GM21390 (cell line): Measurements from ENCODE around the gene OOSP4B.
"Not testable (repeated sequence)": the region's sequence is repeated elsewhere in the genome, so short reads cannot be mapped to it uniquely, and the experiment has no call there.

ENCODE experiments used
- ATAC-seq: cut with Tn5 transposase; IDR thresholded peaks from one replicate; pipeline ENCODE4 v1.9.1; 2021; ENCODE audit not compliant: unreplicated experiment

The OOSP4B gene

DNA sequence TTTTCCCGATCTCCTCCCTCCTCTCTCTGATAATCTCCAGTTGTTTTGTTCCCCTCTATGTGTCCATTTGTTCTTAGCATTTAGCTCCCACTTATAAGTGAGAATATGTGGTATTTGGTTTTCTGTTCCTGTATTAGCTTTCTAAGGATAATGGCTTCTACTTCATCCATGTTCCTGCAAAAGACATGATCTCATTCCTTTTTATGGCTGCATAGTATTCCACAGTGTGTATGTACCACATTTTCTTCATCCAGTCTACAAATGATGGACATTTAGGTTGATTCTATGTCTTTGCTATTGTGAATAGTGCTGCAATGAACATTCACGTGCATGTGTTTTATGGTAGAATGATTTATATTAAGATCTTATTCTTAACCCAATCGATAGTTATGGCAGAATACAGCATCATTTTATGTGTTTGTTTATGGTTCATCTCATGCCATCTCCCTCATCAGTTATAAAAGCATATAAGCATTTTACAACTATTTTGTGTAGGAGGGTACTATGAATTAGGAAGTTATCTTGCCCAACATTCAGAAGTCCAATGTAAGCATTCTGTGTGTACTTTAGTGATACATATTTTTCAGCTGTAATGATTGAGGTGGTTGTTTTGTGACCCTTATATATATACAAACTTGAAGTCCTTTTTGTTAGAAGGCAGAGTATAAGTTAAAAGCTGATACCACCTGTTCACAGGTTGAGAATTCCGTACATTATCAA lies 42.7 kb downstream of the OOSP4B start:
- no peak for ATAC-seq

DNA sequence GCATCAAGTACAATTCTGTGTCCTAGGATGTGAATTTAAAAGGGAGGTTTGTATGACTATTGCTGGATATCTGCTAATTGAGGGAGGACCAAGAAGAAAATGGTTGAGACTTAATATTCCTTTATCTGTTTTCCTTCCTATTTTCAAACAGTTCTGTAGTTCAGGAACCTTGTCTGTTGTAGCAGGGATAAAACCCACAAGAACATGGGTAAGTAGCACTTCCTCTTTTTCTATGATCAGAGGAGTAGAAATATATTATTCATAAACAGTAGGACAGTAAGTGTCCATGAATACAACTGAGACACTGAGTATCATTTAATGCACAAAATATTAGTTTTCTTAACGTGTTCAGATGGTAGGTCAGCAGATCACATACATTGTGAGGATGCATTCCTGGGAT lies 47.1 kb downstream of the OOSP4B start:
- no peak for ATAC-seq

DNA sequence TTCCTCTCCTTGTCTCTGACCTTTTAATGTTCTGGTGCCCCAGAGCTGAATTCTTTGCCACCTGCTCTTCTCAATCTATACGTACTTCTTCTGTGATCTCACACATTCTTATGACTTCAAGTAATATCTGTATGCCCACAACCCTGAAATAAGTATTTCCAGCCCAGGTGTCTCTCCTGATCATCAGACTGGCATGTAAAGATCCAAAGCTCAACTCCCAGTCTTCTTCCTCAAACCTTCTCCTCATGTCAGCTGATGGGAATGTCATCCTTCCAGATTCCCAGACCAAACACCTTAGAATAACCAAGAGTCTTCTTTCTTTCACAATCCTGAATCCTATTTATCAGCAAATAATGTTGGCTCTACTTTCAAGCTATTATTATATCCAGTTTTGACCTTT lies 48.8 kb downstream of the OOSP4B start:
- ATAC-seq = no peak

DNA sequence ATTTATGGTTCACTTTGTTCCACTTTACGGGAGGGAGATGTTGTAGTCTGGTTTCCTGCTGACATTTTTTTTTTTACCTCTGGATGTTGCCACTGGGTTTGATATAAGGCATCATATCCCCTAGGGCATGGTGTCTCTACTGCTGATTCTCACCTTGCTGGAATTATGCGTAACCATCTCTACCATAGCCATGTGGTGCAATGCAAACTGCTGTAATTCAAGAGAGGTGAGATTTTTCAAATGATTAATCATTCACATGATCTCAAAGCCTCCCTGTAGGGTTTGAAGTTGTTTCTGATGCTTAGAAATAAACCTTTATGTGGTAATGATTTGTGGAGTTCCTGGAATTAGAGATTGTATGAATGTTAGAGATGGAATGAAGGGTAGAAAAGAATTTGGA lies 52.5 kb downstream of the OOSP4B start:
- no peak for ATAC-seq

DNA sequence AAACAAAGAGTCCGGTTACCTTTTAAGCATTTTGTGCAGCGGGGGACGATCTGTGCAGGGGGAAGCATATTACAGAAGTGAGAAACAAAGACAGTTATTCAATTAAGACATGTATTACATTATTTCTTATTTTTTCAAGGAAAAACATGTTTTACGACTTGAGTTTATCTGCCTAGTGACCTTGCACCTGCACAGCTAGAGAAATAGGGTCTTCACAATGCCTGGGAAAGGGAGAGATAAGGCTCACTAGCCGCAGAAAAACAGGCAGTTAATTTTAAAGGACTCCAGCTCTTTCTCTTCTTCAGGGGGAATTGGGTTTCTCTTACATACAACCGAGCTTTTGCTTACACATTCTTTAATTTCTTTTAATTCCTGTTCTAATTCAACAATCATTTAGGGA lies 54.7 kb downstream of the OOSP4B start:
- not testable (repeated sequence) for ATAC-seq

DNA sequence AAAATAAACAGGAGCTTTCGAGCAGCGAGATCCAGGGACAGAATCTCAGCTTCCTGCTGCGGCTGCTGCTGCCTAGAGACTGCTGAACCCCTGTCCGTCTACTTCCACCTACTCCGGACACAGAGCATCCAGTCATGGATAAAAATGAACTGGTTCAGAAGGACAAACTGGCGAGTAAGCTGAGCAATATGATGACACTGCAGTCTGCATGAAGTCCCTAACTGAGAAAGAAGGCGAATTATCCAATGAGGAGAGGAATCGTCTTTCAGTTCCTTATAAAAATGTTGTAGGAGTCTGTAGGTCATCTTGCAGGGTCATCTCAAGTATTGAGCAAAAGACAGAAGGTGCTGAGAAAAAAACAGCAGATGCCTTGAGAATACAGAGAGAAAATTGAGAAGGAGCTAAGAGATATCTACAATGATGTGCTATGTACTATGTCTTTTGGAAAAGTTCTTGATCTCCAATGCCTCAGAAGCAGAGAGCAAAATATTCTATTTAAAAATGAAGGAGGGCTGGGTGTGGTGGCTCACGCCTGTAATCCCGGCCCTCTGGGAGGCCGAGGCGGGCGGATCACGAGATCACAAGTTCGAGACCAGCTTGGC lies 60.3 kb downstream of the OOSP4B start:
- no peak for ATAC-seq

DNA sequence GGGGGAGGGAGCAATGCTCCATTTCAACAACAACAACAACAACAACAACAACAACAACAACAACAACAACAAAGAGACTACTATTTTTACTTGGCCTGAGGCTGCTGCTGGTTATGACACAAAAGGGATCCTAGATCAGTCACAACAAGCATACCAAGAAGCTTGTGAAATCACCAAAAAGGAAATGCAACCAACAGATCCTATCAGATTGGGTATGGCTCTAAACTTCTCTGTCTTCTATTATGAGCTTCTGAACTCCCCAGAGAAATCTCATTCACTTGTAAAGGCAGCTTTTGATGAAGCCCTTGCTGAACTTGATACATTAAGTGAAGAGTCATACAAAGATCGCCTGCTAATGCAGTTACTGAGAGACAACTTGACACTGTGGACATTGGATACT lies 61.0 kb downstream of the OOSP4B start:
- no peak for ATAC-seq

DNA sequence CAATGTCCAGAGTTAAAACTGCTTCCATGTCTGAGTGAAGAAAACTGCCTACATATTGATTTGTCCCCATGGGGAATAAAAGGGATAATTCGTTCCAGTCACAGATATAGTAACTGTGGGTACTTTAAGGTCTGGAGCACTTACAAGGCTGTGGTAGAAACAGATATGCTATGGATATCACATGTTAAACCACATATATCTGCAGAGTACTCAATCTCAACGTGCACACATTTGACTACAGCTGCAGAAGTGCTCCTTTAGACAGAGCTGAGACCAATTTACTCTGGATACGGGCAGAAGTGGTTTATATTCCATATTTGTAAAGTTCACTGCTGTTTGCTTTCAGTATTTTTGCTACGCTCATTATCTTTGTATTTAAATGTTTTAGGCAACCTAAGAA lies 61.8 kb downstream of the OOSP4B start:
- no peak for ATAC-seq

DNA sequence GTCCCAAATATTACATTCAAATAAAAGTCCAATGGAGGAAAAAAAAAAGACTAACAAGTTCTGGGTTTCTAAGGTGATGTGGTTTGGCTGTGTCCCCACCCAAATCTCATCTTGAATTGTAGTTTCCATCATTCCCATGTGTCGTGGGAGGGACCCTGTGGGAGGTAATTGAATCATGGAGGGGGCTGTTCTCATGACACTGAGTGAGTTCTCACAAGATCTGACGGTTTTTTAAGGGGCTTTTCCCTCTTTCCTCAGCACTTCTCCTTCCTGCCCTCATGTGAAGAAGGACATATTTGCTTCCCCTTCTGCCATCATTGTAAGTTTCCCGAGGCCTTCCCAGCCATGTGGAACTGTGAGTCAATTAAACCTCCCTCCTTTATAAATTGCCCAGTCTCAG lies 63.6 kb downstream of the OOSP4B start:
- ATAC-seq = no peak
